Activated naive CD8-positive, alpha-beta T cell (primary cell): ENCODE results near the gene BIRC6.
A peak's percentile ranks its signal among the peaks of the same experiment; 100 is the strongest.
"Not testable (repeated sequence)": the region's sequence is repeated elsewhere in the genome, so short reads cannot be mapped to it uniquely, and the experiment has no call there.

Source experiments
- H3K27ac Mint-ChIP-seq: one replicate; pipeline ENCODE4 v1.8.0; 2021; ENCODE audit warnings: mixed read lengths
- H3K27me3 Mint-ChIP-seq: one replicate; pipeline ENCODE4 v1.8.0; 2021; ENCODE audit warnings: mixed read lengths
- H3K36me3 Mint-ChIP-seq: one replicate; pipeline ENCODE4 v1.8.0; 2021; ENCODE audit warnings: mixed read lengths
- H3K4me1 Mint-ChIP-seq: one replicate; pipeline ENCODE4 v1.8.0; 2021; ENCODE audit warnings: low read depth, mixed read lengths
- H3K4me3 Mint-ChIP-seq: one replicate; pipeline ENCODE4 v1.8.0; 2021; ENCODE audit warnings: mild to moderate bottlenecking, mixed read lengths
- H3K9me3 Mint-ChIP-seq: one replicate; pipeline ENCODE4 v1.8.0; 2021; ENCODE audit warnings: low read depth, mixed read lengths

BIRC6 gene

DNA sequence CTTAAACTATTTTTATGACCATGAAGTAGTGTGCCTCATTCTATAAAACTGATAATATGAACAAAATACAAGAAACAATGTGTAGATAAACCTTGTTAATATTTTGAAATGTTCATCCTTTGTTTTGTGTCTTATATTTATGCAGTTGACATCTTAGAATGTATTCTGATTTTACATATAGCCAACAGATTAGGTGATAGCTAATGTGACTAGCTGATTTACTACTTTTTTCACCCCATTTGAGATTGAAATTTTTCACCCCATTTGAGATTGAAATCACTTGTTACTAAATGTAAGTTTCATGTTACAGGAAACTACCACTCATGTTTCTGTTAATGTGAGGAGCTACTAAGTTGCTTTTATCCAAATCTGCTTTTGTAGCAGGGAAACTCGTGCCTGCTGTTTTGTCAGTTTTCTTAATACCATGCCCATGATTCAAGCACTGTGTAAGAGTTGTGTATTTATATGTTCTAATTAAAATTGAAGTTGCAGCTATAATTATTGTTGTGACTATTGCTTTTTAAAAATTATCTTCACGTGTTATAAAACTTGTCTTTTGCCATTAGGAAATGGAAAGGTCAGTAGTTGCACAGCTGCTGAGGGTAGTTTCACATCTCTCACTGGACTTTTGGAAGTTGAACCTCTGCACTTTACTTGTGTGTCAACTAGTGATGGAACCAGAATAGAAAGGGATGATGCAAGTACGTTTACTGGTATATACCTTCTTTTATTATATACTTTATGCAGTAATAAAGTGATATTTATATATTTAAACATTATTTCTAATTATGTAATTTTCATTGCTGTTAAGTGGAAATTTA, 96.6 kb downstream of the BIRC6 start:
- Mint-ChIP-seq H3K27ac (peak overlapping the region; percentile 16), H3K36me3 (peaks cover 17% of the 10 kb centered on the region)

GRCh38 chr2:32455816-32456215, 99.0 kb downstream of the BIRC6 start:
- Mint-ChIP-seq H3K27ac (no peak overlapping the region), H3K27me3 (no peaks in the 10 kb centered on the region), H3K9me3 (no peaks in the 10 kb centered on the region), H3K4me1 (peaks cover 8% of the 10 kb centered on the region), H3K36me3 (peaks cover 20% of the 10 kb centered on the region), H3K4me3 (no peak overlapping the region)

More for the DNA sequence above, 96.6 kb downstream of the BIRC6 start:
- no peaks in the 10 kb centered on the region for H3K9me3 Mint-ChIP-seq
- no peaks in the 10 kb centered on the region for H3K27me3 Mint-ChIP-seq
- peaks cover 7% of the 10 kb centered on the region for H3K4me1 Mint-ChIP-seq
- no peak overlapping the region for H3K4me3 Mint-ChIP-seq

- H3K27me3 Mint-ChIP-seq: no peaks in the 10 kb centered on the region
- peaks cover 20% of the 10 kb centered on the region for H3K36me3 Mint-ChIP-seq
- no peaks in the 10 kb centered on the region for H3K9me3 Mint-ChIP-seq
- peaks cover 7% of the 10 kb centered on the region for H3K4me1 Mint-ChIP-seq
- no peak overlapping the region for H3K4me3 Mint-ChIP-seq
- H3K27ac Mint-ChIP-seq: no peak overlapping the region
Measured at GRCh38 chr2:32456808-32457207, 100.0 kb downstream of the BIRC6 start.

DNA sequence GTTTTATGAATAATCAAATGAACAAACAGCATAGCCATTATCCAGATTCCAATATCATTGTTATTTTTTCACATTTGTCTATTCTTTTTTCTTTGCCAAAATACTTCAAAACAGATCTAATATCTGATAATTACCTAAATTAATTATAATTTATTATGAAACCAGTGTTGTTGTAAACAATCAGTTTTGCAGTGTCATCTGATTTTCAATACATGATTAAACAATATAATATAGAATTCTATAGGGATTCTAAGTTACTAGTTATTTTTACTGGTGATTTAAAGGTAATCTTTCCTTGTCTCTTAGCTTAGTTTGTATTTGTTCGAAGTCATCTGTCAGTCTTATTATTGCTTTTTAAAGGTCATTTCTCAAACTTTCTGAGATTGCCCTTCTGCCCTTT, 101.0 kb downstream of the BIRC6 start:
- Mint-ChIP-seq H3K9me3 (no peaks in the 10 kb centered on the region), H3K27ac (peak overlapping the region; percentile 46), H3K36me3 (peaks cover 20% of the 10 kb centered on the region), H3K4me3 (no peak overlapping the region), H3K27me3 (no peaks in the 10 kb centered on the region), H3K4me1 (peaks cover 7% of the 10 kb centered on the region)

DNA sequence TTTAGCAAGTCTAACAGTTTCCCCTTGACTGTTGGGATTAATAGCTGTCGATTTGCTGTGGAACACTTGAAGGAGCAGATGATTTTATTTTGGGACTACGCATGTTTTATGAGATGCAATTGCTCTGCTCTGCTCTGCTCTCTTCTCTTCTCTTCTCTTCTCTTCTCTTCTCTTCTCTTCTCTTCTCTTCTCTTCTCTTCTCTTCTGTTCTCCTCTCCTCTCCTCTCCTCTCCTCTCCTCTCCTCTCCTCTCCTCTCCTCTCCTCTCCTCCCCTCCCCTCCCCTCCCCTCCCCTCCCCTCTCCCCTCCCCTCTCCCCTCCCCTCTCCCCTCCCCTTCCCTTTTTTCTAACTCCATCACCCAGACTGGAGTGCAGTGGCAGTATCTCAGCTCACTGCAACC, 104.0 kb downstream of the BIRC6 start:
- not testable (repeated sequence) for H3K9me3 Mint-ChIP-seq, H3K4me3 Mint-ChIP-seq, H3K4me1 Mint-ChIP-seq, H3K27ac Mint-ChIP-seq, H3K27me3 Mint-ChIP-seq
- peaks cover 12% of the 10 kb centered on the region for H3K36me3 Mint-ChIP-seq

DNA sequence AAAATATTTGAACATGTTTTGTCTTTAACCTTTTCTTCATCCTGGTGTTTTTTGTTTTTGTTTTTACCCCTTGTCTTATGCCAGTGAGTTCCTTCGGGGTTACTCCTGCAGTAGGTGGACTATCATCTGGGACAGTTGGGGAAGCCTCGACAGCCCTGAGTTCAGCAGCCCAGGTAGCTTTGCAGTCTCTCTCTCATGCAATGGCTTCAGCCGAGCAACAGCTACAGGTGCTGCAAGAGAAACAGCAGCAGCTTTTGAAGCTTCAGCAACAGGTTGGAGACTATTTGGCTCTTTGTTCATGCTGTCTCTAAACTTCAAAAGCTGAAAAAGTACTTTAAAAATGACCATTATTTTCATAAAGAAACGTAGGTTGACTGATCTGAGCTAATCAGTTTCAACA, 106.3 kb downstream of the BIRC6 start:
- no peaks in the 10 kb centered on the region for H3K9me3 Mint-ChIP-seq
- H3K27me3 Mint-ChIP-seq: no peaks in the 10 kb centered on the region
- peaks cover 5% of the 10 kb centered on the region for H3K4me1 Mint-ChIP-seq
- peak overlapping the region; percentile 29 for H3K27ac Mint-ChIP-seq
- peaks cover 14% of the 10 kb centered on the region for H3K36me3 Mint-ChIP-seq
- no peak overlapping the region for H3K4me3 Mint-ChIP-seq

DNA sequence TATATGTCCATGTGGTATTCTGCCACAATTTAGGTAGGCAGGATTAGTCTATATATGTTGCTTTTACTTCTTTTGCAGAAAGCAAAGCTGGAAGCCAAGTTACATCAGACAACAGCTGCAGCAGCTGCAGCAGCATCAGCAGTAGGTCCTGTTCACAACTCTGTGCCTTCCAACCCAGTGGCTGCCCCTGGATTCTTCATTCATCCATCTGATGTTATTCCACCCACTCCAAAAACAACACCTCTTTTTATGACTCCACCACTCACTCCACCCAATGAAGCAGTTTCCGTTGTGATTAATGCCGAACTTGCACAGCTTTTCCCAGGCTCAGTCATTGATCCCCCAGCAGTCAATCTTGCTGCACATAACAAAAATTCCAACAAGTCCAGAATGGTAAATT, 107.6 kb downstream of the BIRC6 start:
- H3K27me3 Mint-ChIP-seq: no peaks in the 10 kb centered on the region
- H3K27ac Mint-ChIP-seq: no peak overlapping the region
- H3K36me3 Mint-ChIP-seq: peaks cover 7% of the 10 kb centered on the region
- no peak overlapping the region for H3K4me3 Mint-ChIP-seq
- no peaks in the 10 kb centered on the region for H3K4me1 Mint-ChIP-seq
- no peaks in the 10 kb centered on the region for H3K9me3 Mint-ChIP-seq

- no peaks in the 10 kb centered on the region for H3K9me3 Mint-ChIP-seq
- H3K4me1 Mint-ChIP-seq: peaks cover 4% of the 10 kb centered on the region
- H3K36me3 Mint-ChIP-seq: peaks cover 7% of the 10 kb centered on the region
- peak overlapping the region; percentile 41 for H3K27ac Mint-ChIP-seq
- H3K4me3 Mint-ChIP-seq: no peak overlapping the region
- no peaks in the 10 kb centered on the region for H3K27me3 Mint-ChIP-seq
Measured at GRCh38 chr2:32472605-32473004, 115.8 kb downstream of the BIRC6 start.

DNA sequence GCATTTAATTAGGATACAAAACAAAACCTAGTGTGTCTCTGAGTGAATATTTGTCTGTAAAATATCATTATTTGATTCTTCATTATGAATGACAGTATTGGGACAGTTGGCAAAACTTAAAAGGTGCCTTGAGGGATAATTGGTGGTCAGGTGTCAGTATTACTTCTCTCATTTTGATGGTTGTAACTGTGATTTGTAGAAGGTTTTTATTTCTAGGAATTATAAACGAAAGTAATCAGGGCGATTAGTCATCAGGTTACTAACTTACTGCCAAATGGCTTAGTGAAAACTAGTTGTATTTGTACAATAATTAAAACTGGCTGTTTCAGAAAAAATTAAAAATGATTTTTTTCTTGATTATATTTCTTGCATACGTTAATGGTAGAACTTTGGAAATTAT, 117.6 kb downstream of the BIRC6 start:
- H3K27ac Mint-ChIP-seq: peak overlapping the region; percentile 50

GRCh38 chr2:32478889-32479620, 122.2 kb downstream of the BIRC6 start:
- Mint-ChIP-seq H3K27ac (no peak overlapping the region), H3K27me3 (no peaks in the 10 kb centered on the region), H3K4me3 (no peak overlapping the region), H3K9me3 (no peaks in the 10 kb centered on the region), H3K36me3 (peaks cover 14% of the 10 kb centered on the region), H3K4me1 (peaks cover 2% of the 10 kb centered on the region)

More for the DNA sequence above, 117.6 kb downstream of the BIRC6 start:
- peaks cover 4% of the 10 kb centered on the region for H3K4me1 Mint-ChIP-seq
- H3K36me3 Mint-ChIP-seq: peaks cover 12% of the 10 kb centered on the region
- H3K9me3 Mint-ChIP-seq: no peaks in the 10 kb centered on the region
- no peaks in the 10 kb centered on the region for H3K27me3 Mint-ChIP-seq
- H3K4me3 Mint-ChIP-seq: no peak overlapping the region

GRCh38 chr2:32479993-32480392, 123.2 kb downstream of the BIRC6 start:
- H3K9me3 Mint-ChIP-seq: no peaks in the 10 kb centered on the region
- no peaks in the 10 kb centered on the region for H3K4me1 Mint-ChIP-seq
- peaks cover 14% of the 10 kb centered on the region for H3K36me3 Mint-ChIP-seq
- H3K4me3 Mint-ChIP-seq: no peak overlapping the region
- no peaks in the 10 kb centered on the region for H3K27me3 Mint-ChIP-seq
- H3K27ac Mint-ChIP-seq: no peak overlapping the region

DNA sequence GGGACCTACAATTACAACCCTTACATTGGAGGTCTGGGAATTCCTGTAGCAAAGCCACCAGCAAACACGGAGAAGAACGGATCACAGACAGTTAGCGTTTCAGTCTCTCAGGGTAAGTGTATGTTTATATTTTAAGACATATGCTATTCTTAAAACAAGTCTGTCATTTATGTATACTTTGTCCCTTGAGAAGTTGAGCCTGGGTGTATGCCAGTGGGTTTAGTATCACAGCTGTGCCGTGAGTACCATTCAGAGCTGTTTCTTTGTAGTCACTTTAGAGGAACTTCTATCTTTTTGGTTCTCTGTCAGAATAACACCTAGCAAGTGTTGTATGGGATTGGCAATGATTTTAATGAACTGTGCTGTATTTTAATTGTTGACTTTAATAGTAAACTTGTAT, 125.6 kb downstream of the BIRC6 start:
- H3K4me3 Mint-ChIP-seq: no peak overlapping the region
- no peak overlapping the region for H3K27ac Mint-ChIP-seq
- H3K36me3 Mint-ChIP-seq: peaks cover 23% of the 10 kb centered on the region
- H3K27me3 Mint-ChIP-seq: no peaks in the 10 kb centered on the region
- no peaks in the 10 kb centered on the region for H3K4me1 Mint-ChIP-seq
- no peaks in the 10 kb centered on the region for H3K9me3 Mint-ChIP-seq

GRCh38 chr2:32484937-32485336, 128.1 kb downstream of the BIRC6 start:
- no peaks in the 10 kb centered on the region for H3K9me3 Mint-ChIP-seq
- H3K4me1 Mint-ChIP-seq: no peaks in the 10 kb centered on the region
- H3K36me3 Mint-ChIP-seq: peaks cover 19% of the 10 kb centered on the region
- H3K27ac Mint-ChIP-seq: peak overlapping the region; percentile 18
- H3K4me3 Mint-ChIP-seq: no peak overlapping the region
- H3K27me3 Mint-ChIP-seq: no peaks in the 10 kb centered on the region

DNA sequence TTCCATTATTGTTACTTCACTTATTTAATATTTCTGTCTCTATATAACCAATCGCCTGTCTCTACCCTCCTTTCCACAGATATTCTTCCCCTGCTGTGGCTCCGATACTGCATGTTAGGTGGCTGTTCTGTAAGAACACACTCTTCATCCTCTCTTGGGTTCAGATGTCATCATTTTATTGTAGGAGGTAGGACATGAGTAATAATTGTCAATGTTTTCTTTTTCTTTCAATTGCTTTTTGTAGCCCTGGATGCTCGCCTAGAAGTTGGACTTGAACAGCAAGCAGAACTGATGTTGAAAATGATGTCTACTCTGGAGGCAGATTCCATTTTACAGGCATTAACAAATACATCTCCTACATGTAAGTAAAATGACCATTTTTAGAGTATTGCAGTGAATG, 128.6 kb downstream of the BIRC6 start:
- Mint-ChIP-seq H3K27ac (peak overlapping the region; percentile 18), H3K36me3 (peaks cover 16% of the 10 kb centered on the region), H3K4me3 (no peak overlapping the region), H3K4me1 (no peaks in the 10 kb centered on the region), H3K27me3 (no peaks in the 10 kb centered on the region), H3K9me3 (no peaks in the 10 kb centered on the region)

- no peaks in the 10 kb centered on the region for H3K27me3 Mint-ChIP-seq
- no peak overlapping the region for H3K4me3 Mint-ChIP-seq
- H3K9me3 Mint-ChIP-seq: no peaks in the 10 kb centered on the region
- no peak overlapping the region for H3K27ac Mint-ChIP-seq
- no peaks in the 10 kb centered on the region for H3K4me1 Mint-ChIP-seq
- peaks cover 12% of the 10 kb centered on the region for H3K36me3 Mint-ChIP-seq
Measured at GRCh38 chr2:32489061-32489460, 132.2 kb downstream of the BIRC6 start.
